Breast epithelium (tissue), 3 donors: ENCODE data around the gene LMNTD2.

Source experiments
- POLR2A ChIP-seq: fragments of 450-650 bp; IDR thresholded peaks from one replicate; pipeline ENCODE4 v1.6.1; 2016; ENCODE audit warnings: antibody characterized with exemption, mild to moderate bottlenecking, moderate library complexity
- POLR2AphosphoS5 ChIP-seq, 3 donors: sonication (generic); formaldehyde crosslinking; IDR thresholded peaks; one replicate each; pipeline ENCODE4 v1.6.1; 2017; ENCODE audit warnings: antibody characterized with exemption in 3 of 3
- TF ChIP-seq, protein P1 (sequence below), 3 donors: fragments of 450-650 bp; IDR thresholded peaks; one replicate each; pipeline ENCODE4 v1.5.1; 2016 to 2017; ENCODE audit warnings: antibody characterized with exemption in 3 of 3, mild to moderate bottlenecking in 3 of 3, moderate library complexity in 3 of 3

DNA sequence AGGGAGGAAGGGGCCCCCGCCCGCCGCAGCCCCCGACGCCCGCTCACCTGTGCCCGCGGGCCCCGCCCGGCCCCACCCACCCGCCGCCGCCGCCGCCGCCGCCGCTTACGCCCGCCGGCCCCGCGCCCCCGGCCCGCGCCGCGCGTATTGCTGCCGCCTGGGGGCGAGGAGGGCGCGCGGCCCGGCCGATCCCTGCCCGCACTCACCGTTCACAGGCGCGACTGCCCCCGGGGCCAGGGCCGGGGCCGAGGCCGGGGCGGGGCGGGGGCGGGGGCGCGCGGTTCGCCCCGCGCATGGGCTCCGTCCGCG is 25.4 kb downstream of the LMNTD2 start:
- TF ChIP-seq POLR2A (no peak), POLR2AphosphoS5 (IDR thresholded peaks at IDR 0.05) (no peak)
- TF ChIP-seq, protein P1, sequence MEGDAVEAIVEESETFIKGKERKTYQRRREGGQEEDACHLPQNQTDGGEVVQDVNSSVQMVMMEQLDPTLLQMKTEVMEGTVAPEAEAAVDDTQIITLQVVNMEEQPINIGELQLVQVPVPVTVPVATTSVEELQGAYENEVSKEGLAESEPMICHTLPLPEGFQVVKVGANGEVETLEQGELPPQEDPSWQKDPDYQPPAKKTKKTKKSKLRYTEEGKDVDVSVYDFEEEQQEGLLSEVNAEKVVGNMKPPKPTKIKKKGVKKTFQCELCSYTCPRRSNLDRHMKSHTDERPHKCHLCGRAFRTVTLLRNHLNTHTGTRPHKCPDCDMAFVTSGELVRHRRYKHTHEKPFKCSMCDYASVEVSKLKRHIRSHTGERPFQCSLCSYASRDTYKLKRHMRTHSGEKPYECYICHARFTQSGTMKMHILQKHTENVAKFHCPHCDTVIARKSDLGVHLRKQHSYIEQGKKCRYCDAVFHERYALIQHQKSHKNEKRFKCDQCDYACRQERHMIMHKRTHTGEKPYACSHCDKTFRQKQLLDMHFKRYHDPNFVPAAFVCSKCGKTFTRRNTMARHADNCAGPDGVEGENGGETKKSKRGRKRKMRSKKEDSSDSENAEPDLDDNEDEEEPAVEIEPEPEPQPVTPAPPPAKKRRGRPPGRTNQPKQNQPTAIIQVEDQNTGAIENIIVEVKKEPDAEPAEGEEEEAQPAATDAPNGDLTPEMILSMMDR (IDR thresholded peaks at IDR 0.05): no peak
